ENCODE measurements around the gene SHROOM4. TPM values are rescaled to one million over a fixed set of nuclear protein-coding genes. Genes with fewer than 3 reads are reported as not detected.
A peak's percentile ranks its signal among the peaks of the same experiment; 100 is the strongest.

The SHROOM4 gene
- total and polyA plus RNA-seq, 5 donors from 2014 or later: 0.17 TPM; not detected in 4

- H3K27ac ChIP-seq (ENCODE audit: insufficient read depth, low read length, poor library complexity, severe bottlenecking): no peak overlapping the region
- Mint-ChIP-seq H3K27ac (no peak overlapping the region), H3K4me3 (no peak overlapping the region), H3K9me3 (no peaks in the 10 kb centered on the region), H3K4me1 (no peaks in the 10 kb centered on the region), H3K36me3 (no peaks in the 10 kb centered on the region), H3K27me3 (peaks cover 12% of the 10 kb centered on the region)
- no peaks in the 10 kb centered on the region for H3K4me1 ChIP-seq (ENCODE audit: control insufficient read depth, insufficient read depth, low read length, poor library complexity, severe bottlenecking)
- ATAC-seq (ENCODE audit: low read depth in 2 of 2) (no peak), DNase-seq (no peak)
- no peak overlapping the region for H3K4me3 ChIP-seq (ENCODE audit: low read depth, low read length)
- no peaks in the 10 kb centered on the region for H3K36me3 ChIP-seq (ENCODE audit: control insufficient read depth, insufficient read depth, low read length)
- no peaks in the 10 kb centered on the region for H3K9me3 ChIP-seq (ENCODE audit: control insufficient read depth in 2 of 2, low read length in 2 of 2)
- H3K27me3 ChIP-seq (ENCODE audit: control insufficient read depth, insufficient read depth, low read length): no peaks in the 10 kb centered on the region
These were observed 113.1 kb downstream of the SHROOM4 start for GRCh38 chrX:50700921-50701320.

GRCh38 chrX:50698944-50699343 is 115.0 kb downstream of the SHROOM4 start:
- Mint-ChIP-seq H3K36me3 (no peaks in the 10 kb centered on the region), H3K27me3 (peaks cover 12% of the 10 kb centered on the region), H3K27ac (no peak overlapping the region), H3K9me3 (no peaks in the 10 kb centered on the region), H3K4me1 (no peaks in the 10 kb centered on the region), H3K4me3 (no peak overlapping the region)
- ATAC-seq (ENCODE audit: low read depth in 2 of 2) (no peak), DNase-seq (no peak)
- no peaks in the 10 kb centered on the region for H3K36me3 ChIP-seq (ENCODE audit: control insufficient read depth, insufficient read depth, low read length)
- H3K4me1 ChIP-seq (ENCODE audit: control insufficient read depth, insufficient read depth, low read length, poor library complexity, severe bottlenecking): no peaks in the 10 kb centered on the region
- H3K4me3 ChIP-seq (ENCODE audit: low read depth, low read length): no peak overlapping the region
- H3K27ac ChIP-seq (ENCODE audit: insufficient read depth, low read length, poor library complexity, severe bottlenecking): no peak overlapping the region
- H3K9me3 ChIP-seq (ENCODE audit: control insufficient read depth in 2 of 2, low read length in 2 of 2): no peaks in the 10 kb centered on the region
- no peaks in the 10 kb centered on the region for H3K27me3 ChIP-seq (ENCODE audit: control insufficient read depth, insufficient read depth, low read length)

DNA sequence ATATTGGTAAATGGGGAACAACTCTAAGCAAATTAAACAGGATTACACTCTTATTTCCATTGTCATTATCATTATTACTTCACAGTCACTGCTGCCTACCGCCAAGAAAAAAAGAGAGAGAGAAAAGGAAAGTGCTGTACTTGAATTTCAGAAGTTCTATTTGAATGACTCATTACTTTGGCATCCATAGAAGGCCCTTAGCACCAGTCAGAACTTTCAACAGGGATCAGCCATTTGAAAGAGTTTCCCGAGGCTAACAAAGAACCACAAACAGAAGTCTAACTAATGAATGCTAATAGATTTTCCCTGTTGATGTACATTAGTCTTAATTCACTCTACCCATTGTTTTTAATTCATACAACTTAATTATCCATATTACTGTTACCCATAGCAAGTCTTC is 116.3 kb downstream of the SHROOM4 start:
- Mint-ChIP-seq H3K4me3 (no peak overlapping the region), H3K4me1 (no peaks in the 10 kb centered on the region), H3K27me3 (peaks cover 12% of the 10 kb centered on the region), H3K36me3 (no peaks in the 10 kb centered on the region), H3K9me3 (no peaks in the 10 kb centered on the region), H3K27ac (no peak overlapping the region)
- H3K27ac ChIP-seq (ENCODE audit: insufficient read depth, low read length, poor library complexity, severe bottlenecking): no peak overlapping the region
- no peaks in the 10 kb centered on the region for H3K9me3 ChIP-seq (ENCODE audit: control insufficient read depth in 2 of 2, low read length in 2 of 2)
- no peak overlapping the region for H3K4me3 ChIP-seq (ENCODE audit: low read depth, low read length)
- no peaks in the 10 kb centered on the region for H3K36me3 ChIP-seq (ENCODE audit: control insufficient read depth, insufficient read depth, low read length)
- H3K4me1 ChIP-seq (ENCODE audit: control insufficient read depth, insufficient read depth, low read length, poor library complexity, severe bottlenecking): no peaks in the 10 kb centered on the region
- ATAC-seq (ENCODE audit: low read depth in 2 of 2) (no peak), DNase-seq (no peak)
- H3K27me3 ChIP-seq (ENCODE audit: control insufficient read depth, insufficient read depth, low read length): no peaks in the 10 kb centered on the region

DNA sequence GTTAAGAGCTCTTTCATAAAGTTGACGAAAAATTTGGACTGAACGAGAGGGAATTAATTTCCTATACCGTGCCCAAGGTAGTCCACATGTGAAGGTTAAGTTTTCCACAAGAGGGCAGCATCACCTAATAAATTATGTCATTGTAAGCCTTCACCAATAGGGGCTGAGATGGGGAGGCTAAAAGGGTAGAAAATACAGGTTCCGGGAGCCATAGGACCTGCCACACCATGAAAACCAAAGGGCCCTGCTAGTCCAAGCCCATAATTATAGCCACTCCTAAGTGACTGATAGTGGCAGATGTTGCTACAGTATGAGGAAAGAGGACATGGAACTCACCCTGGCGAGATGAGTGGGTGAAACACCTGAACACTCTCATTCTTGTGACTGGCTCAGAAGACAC is 122.2 kb downstream of the SHROOM4 start:
- Histone ChIP-seq H3K27me3 (ENCODE audit: control insufficient read depth, insufficient read depth, low read length) (no peaks in the 10 kb centered on the region), H3K9me3 (ENCODE audit: control insufficient read depth in 2 of 2, low read length in 2 of 2) (no peaks in the 10 kb centered on the region), H3K4me1 (ENCODE audit: control insufficient read depth, insufficient read depth, low read length, poor library complexity, severe bottlenecking) (no peaks in the 10 kb centered on the region), H3K36me3 (ENCODE audit: control insufficient read depth, insufficient read depth, low read length) (no peaks in the 10 kb centered on the region), H3K4me3 (ENCODE audit: low read depth, low read length) (no peak overlapping the region), H3K27ac (ENCODE audit: insufficient read depth, low read length, poor library complexity, severe bottlenecking) (no peak overlapping the region)
- peak; percentile 31 to 53 for ATAC-seq (ENCODE audit: low read depth in 2 of 2)
- Mint-ChIP-seq H3K4me3 (no peak overlapping the region), H3K4me1 (no peaks in the 10 kb centered on the region), H3K27ac (no peak overlapping the region), H3K36me3 (no peaks in the 10 kb centered on the region), H3K27me3 (peaks cover under 1% of the 10 kb centered on the region), H3K9me3 (no peaks in the 10 kb centered on the region)
- DNase-seq: peak in 2 of 3 donors; percentile 35 to 59

DNA sequence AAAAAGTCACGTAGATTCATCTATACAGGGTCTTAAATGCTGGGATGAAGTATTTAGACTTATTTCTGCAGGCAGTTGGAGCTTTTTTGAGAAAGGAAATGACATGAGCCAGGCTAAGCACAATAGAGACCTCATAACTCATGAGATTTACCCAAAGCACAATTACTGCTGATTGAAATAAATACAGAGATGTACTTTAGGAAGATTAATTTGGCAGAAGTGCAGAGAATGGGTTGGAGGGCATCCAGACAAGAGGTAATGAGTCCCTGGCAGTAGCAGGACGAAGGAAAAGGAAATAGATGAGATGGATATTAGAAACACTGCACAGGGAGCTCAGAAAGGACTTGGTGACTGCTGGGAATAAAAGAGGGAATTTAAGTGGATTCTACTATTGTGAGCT is 129.1 kb downstream of the SHROOM4 start:
- Mint-ChIP-seq H3K27ac (no peak overlapping the region), H3K9me3 (no peaks in the 10 kb centered on the region), H3K4me3 (no peak overlapping the region), H3K27me3 (no peaks in the 10 kb centered on the region), H3K4me1 (no peaks in the 10 kb centered on the region), H3K36me3 (no peaks in the 10 kb centered on the region)
- Histone ChIP-seq H3K9me3 (ENCODE audit: control insufficient read depth in 2 of 2, low read length in 2 of 2) (no peaks in the 10 kb centered on the region), H3K27ac (ENCODE audit: insufficient read depth, low read length, poor library complexity, severe bottlenecking) (no peak overlapping the region), H3K4me3 (ENCODE audit: low read depth, low read length) (no peak overlapping the region), H3K4me1 (ENCODE audit: control insufficient read depth, insufficient read depth, low read length, poor library complexity, severe bottlenecking) (no peaks in the 10 kb centered on the region), H3K36me3 (ENCODE audit: control insufficient read depth, insufficient read depth, low read length) (no peaks in the 10 kb centered on the region), H3K27me3 (ENCODE audit: control insufficient read depth, insufficient read depth, low read length) (no peaks in the 10 kb centered on the region)
- DNase-seq: no peak
- ATAC-seq (ENCODE audit: low read depth in 2 of 2): no peak

- Mint-ChIP-seq H3K4me3 (no peak overlapping the region), H3K27ac (no peak overlapping the region), H3K36me3 (no peaks in the 10 kb centered on the region), H3K27me3 (no peaks in the 10 kb centered on the region), H3K4me1 (no peaks in the 10 kb centered on the region), H3K9me3 (peaks cover 0 to 3% (median 0%) of the 10 kb centered on the region in 7 donors)
- Histone ChIP-seq H3K27ac (ENCODE audit: insufficient read depth, low read length, poor library complexity, severe bottlenecking) (no peak overlapping the region), H3K36me3 (ENCODE audit: control insufficient read depth, insufficient read depth, low read length) (no peaks in the 10 kb centered on the region), H3K9me3 (ENCODE audit: control insufficient read depth in 2 of 2, low read length in 2 of 2) (no peaks in the 10 kb centered on the region), H3K4me1 (ENCODE audit: control insufficient read depth, insufficient read depth, low read length, poor library complexity, severe bottlenecking) (no peaks in the 10 kb centered on the region), H3K27me3 (ENCODE audit: control insufficient read depth, insufficient read depth, low read length) (no peaks in the 10 kb centered on the region), H3K4me3 (ENCODE audit: low read depth, low read length) (no peak overlapping the region)
- ATAC-seq (ENCODE audit: low read depth in 2 of 2) (no peak), DNase-seq (no peak)
These were observed 133.0 kb downstream of the SHROOM4 start for GRCh38 chrX:50680990-50681389.

DNA sequence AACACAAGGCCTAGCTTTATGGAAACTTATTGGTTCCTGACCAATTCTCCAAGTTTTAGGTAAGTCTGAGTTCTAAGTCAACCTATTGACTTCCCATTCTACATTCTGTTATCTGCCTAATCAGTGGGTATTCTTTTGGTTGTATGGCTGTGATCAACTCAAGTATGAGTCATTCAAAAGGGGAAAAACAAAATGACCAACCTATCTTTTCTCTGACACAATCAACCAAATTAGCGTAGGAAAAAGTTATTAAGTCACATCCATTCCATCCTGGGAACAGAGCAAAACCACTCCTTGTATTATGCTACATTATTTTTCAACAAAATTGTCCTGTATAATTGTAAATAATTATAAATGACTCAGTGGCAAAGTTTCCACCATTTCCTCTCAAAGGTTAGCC is 136.2 kb downstream of the SHROOM4 start:
- Mint-ChIP-seq H3K27ac (no peak overlapping the region), H3K27me3 (peaks cover 4% of the 10 kb centered on the region), H3K36me3 (no peaks in the 10 kb centered on the region), H3K9me3 (peaks cover 0 to 3% (median 0%) of the 10 kb centered on the region in 7 donors), H3K4me3 (no peak overlapping the region), H3K4me1 (no peaks in the 10 kb centered on the region)
- no peaks in the 10 kb centered on the region for H3K9me3 ChIP-seq (ENCODE audit: control insufficient read depth in 2 of 2, low read length in 2 of 2)
- H3K36me3 ChIP-seq (ENCODE audit: control insufficient read depth, insufficient read depth, low read length): no peaks in the 10 kb centered on the region
- H3K4me1 ChIP-seq (ENCODE audit: control insufficient read depth, insufficient read depth, low read length, poor library complexity, severe bottlenecking): no peaks in the 10 kb centered on the region
- DNase-seq (no peak), ATAC-seq (ENCODE audit: low read depth in 2 of 2) (no peak)
- H3K4me3 ChIP-seq (ENCODE audit: low read depth, low read length): no peak overlapping the region
- H3K27me3 ChIP-seq (ENCODE audit: control insufficient read depth, insufficient read depth, low read length): no peaks in the 10 kb centered on the region
- H3K27ac ChIP-seq (ENCODE audit: insufficient read depth, low read length, poor library complexity, severe bottlenecking): no peak overlapping the region

GRCh38 chrX:50671661-50672060 is 142.3 kb downstream of the SHROOM4 start:
- H3K27me3 Mint-ChIP-seq: peaks cover 4% of the 10 kb centered on the region
- Histone ChIP-seq H3K4me3 (ENCODE audit: low read depth, low read length) (no peak overlapping the region), H3K36me3 (ENCODE audit: control insufficient read depth, insufficient read depth, low read length) (no peaks in the 10 kb centered on the region), H3K27me3 (ENCODE audit: control insufficient read depth, insufficient read depth, low read length) (no peaks in the 10 kb centered on the region), H3K4me1 (ENCODE audit: control insufficient read depth, insufficient read depth, low read length, poor library complexity, severe bottlenecking) (no peaks in the 10 kb centered on the region), H3K9me3 (ENCODE audit: control insufficient read depth in 2 of 2, low read length in 2 of 2) (no peaks in the 10 kb centered on the region), H3K27ac (ENCODE audit: insufficient read depth, low read length, poor library complexity, severe bottlenecking) (no peak overlapping the region)
- no peak overlapping the region for H3K27ac Mint-ChIP-seq
- no peaks in the 10 kb centered on the region for H3K36me3 Mint-ChIP-seq
- no peak overlapping the region for H3K4me3 Mint-ChIP-seq
- peaks cover 0 to 3% (median 0%) of the 10 kb centered on the region in 7 donors for H3K9me3 Mint-ChIP-seq
- no peaks in the 10 kb centered on the region for H3K4me1 Mint-ChIP-seq
- DNase-seq (no peak), ATAC-seq (ENCODE audit: low read depth in 2 of 2) (no peak)

All from CD4-positive, CD25-positive, alpha-beta regulatory T cell (primary cell).